A549 treated with dexamethasone at 1 μM for 4 hours (cell line): ENCODE measurements around the gene NDUFAF4. TPM values are rescaled to one million over a fixed set of nuclear protein-coding genes. Genes with fewer than 3 reads are reported as not detected.

Experiments
- total RNA-seq: library from RNA; stranded (reverse); fragments of 200-300 nt; extraction: Qiagen RNA extraction; gene quantifications from 5 replicates; pipeline ENCODE4 v1.2.3, GENCODE V29; 2022

Gene NDUFAF4
- total RNA-seq: 33.6 to 40.8 TPM (median 37.9 TPM) in 5 replicates

GRCh38 chr6:96897396-96898240 lies at the start of gene NDUFAF4:
Gene NDUFAF4, minus strand, starts transcription at chr6:96897891. Its CDS starts 90 bp downstream, at chr6:96897801.

Other genes with a start within 250 kb of the NDUFAF4 start
- 0.30 to 0.47 TPM (median 0.36 TPM) in 5 replicates for gene GPR63, start 60.4 kb downstream of the NDUFAF4 start, total RNA-seq
- gene KLHL32, start 26.8 kb upstream of the NDUFAF4 start, total RNA-seq: not detected in 5 replicates